Peyer's patch (tissue), 4 donors: ENCODE data around the gene LMBR1.

Experiments
- CTCF ChIP-seq, 6 experiments: fragments of 450-650 bp in 4 of 6; fragments of 200-600 bp in 2 of 6; sonication (generic) in 1 of 6; IDR thresholded peaks; one replicate each; pipeline ENCODE4 v1.5.1; 2017 to 2019; ENCODE audit warnings: antibody characterized with exemption in 6 of 6, mild to moderate bottlenecking in 3 of 6, moderate library complexity in 1 of 6
- POLR2A ChIP-seq, 2 donors: fragments of 450-650 bp; IDR thresholded peaks; one replicate each; pipeline ENCODE4 v1.5.1; 2017; ENCODE audit warnings: antibody characterized with exemption in 2 of 2, mild to moderate bottlenecking in 2 of 2, moderate library complexity in 2 of 2

- TF ChIP-seq CTCF (IDR thresholded peaks at IDR 0.05) (no peak), POLR2A (IDR thresholded peaks at IDR 0.05) (no peak)
Observed at GRCh38 chr7:156735851-156736250, 157.1 kb downstream of the LMBR1 start.
